WERI-Rb-1 (cell line): Measurements from ENCODE around the gene KRTAP5-4.
"Not testable (repeated sequence)": the region's sequence is repeated elsewhere in the genome, so short reads cannot be mapped to it uniquely, and the experiment has no call there.

Source experiments
- DNase-seq: peaks from one replicate; pipeline ENCODE4 v3.0.0-alpha.2; 2020
- H3K27ac ChIP-seq: fragments of 250-450 bp; sonication (Bioruptor Pico); 2 replicates; pipeline ENCODE4 v1.5.1; 2020; ENCODE audit warnings: mild to moderate bottlenecking, moderate library complexity
- H3K27me3 ChIP-seq: fragments of 250-450 bp; sonication (Bioruptor Pico); 2 replicates; pipeline ENCODE4 v1.5.1; 2021; ENCODE audit warnings: mild to moderate bottlenecking, low read depth, moderate library complexity; ENCODE audit not compliant: insufficient read depth, severe bottlenecking
- H3K36me3 ChIP-seq: fragments of 250-450 bp; sonication (Bioruptor Pico); 2 replicates; pipeline ENCODE4 v1.5.1; 2020; ENCODE audit warnings: mild to moderate bottlenecking, moderate library complexity
- H3K4me3 ChIP-seq: 2 replicates; pipeline ENCODE4 v1.5.1; 2011; ENCODE audit warnings: low read depth, mild to moderate bottlenecking, control low read depth, low read length
- H3K9me3 ChIP-seq: fragments of 250-450 bp; sonication (Bioruptor Pico); 2 replicates; pipeline ENCODE4 v1.5.1; 2021; ENCODE audit warnings: mild to moderate bottlenecking, moderate library complexity; ENCODE audit not compliant: severe bottlenecking
- CTCF ChIP-seq: IDR thresholded peaks from 2 replicates; pipeline ENCODE4 v1.5.1; 2011; ENCODE audit warnings: low read depth, mild to moderate bottlenecking, control low read depth, inconsistent platforms, low read length

KRTAP5-4 gene

GRCh38 chr11:1625541-1625940 is 3.6 kb upstream of the KRTAP5-4 start:
- DNase-seq = no peak
- no peak overlapping the region for H3K4me3 ChIP-seq
- H3K9me3 ChIP-seq = no peaks in the 10 kb centered on the region
- H3K27ac ChIP-seq = no peak overlapping the region
- H3K36me3 ChIP-seq = no peaks in the 10 kb centered on the region
- TF ChIP-seq CTCF = no peak
- peaks cover 79% of the 10 kb centered on the region for H3K27me3 ChIP-seq

GRCh38 chr11:1624621-1625020 is 2.7 kb upstream of the KRTAP5-4 start:
- Histone ChIP-seq H3K27me3 (peaks cover 77% of the 10 kb centered on the region), H3K27ac (no peak overlapping the region), H3K4me3 (no peak overlapping the region), H3K9me3 (no peaks in the 10 kb centered on the region), H3K36me3 (no peaks in the 10 kb centered on the region)
- no peak for TF ChIP-seq CTCF
- DNase-seq = no peak

GRCh38 chr11:1623716-1624115 is 1.8 kb upstream of the KRTAP5-4 start:
- Histone ChIP-seq H3K9me3 (no peaks in the 10 kb centered on the region), H3K27ac (no peak overlapping the region), H3K36me3 (no peaks in the 10 kb centered on the region), H3K27me3 (peaks cover 74% of the 10 kb centered on the region), H3K4me3 (no peak overlapping the region)
- no peak for TF ChIP-seq CTCF
- no peak for DNase-seq

DNA sequence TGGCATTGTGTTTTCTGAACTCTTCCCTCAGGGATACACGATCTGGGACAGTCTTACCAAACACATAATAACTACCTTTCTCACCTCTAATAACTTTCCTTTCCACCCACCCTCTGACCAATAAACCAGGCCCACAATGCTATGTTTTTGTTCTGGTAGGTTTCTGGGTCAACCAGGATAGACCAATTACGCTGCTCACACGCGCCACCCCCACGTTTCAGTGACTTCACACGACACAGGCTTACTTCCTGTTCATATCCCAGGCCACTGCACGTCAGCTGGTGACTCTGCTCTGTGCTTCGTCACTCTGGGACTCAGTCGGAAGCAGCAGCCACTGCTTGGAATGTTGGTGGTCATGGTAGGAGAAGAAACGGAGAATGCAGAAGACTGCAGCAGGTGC is 2.5 kb downstream of the KRTAP5-4 start:
- Histone ChIP-seq H3K9me3 (peaks cover 7% of the 10 kb centered on the region), H3K4me3 (no peak overlapping the region)
- no peak for DNase-seq

DNA sequence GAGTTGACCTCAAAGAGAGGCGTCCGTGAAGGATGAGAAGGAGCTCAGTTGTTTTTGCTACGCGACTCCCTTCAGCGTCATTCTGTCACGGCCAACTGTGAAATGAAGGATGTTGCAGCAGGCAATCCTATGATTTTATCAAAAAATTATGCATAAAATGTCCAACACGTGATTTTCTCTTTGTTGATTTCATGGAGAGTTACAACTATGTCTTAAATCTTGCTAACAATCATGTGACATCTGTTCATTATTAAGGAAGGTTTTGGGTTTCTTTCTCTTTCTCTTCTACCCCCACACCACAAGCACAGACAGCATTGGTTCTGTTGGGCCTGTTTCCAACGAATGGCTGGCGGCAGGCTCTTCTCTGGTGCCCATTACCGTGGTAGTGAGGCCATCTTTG is 3.7 kb downstream of the KRTAP5-4 start:
- no peak overlapping the region for H3K27ac ChIP-seq
- TF ChIP-seq CTCF = no peak
- H3K4me3 ChIP-seq = no peak overlapping the region
- peaks cover 74% of the 10 kb centered on the region for H3K27me3 ChIP-seq
- no peaks in the 10 kb centered on the region for H3K36me3 ChIP-seq
- no peak for DNase-seq
- peaks cover 7% of the 10 kb centered on the region for H3K9me3 ChIP-seq

More for the DNA sequence above, 2.5 kb downstream of the KRTAP5-4 start:
- Histone ChIP-seq H3K27ac (no peak overlapping the region), H3K36me3 (no peaks in the 10 kb centered on the region), H3K27me3 (peaks cover 73% of the 10 kb centered on the region)
- TF ChIP-seq CTCF = no peak

- no peaks in the 10 kb centered on the region for H3K36me3 ChIP-seq
- H3K9me3 ChIP-seq = no peaks in the 10 kb centered on the region
- no peak for DNase-seq
- no peak within 1 kb of the TSS for H3K27ac ChIP-seq
- no peak for TF ChIP-seq CTCF
- no peak within 1 kb of the TSS for H3K4me3 ChIP-seq
- H3K27me3 ChIP-seq = peaks cover 55% of the 10 kb centered on the region
Measured at GRCh38 chr11:1608363-1608762, 13.6 kb downstream of the KRTAP5-4 start, which contains the start of gene KRTAP5-3. KRTAP5-3 (minus strand) TSS chr11:1608463; CDS start chr11:1608385, 78 bp downstream.

DNA sequence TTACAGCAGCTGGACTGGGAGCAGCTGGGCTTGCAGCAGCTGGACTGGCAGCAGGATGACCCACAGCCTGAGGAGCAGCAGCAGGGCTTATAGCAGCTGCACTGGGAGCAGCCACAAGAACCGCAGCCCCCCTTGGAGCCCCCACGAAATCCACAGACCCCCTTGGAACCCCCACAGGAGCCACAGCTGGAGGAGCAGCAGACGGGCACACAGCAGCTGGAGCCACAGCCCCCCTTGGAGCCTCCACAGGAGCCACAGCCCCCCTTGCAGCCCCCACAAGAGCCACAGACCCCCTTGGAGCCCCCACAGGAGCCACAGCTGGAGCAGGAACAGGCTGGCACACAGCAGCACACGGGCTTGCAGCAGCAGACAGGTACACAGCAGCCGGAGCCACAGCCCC is 14.0 kb downstream of the KRTAP5-4 start:
- not testable (repeated sequence) for H3K27ac ChIP-seq, H3K9me3 ChIP-seq, H3K36me3 ChIP-seq, H3K4me3 ChIP-seq, DNase-seq
- peaks cover 51% of the 10 kb centered on the region for H3K27me3 ChIP-seq

DNA sequence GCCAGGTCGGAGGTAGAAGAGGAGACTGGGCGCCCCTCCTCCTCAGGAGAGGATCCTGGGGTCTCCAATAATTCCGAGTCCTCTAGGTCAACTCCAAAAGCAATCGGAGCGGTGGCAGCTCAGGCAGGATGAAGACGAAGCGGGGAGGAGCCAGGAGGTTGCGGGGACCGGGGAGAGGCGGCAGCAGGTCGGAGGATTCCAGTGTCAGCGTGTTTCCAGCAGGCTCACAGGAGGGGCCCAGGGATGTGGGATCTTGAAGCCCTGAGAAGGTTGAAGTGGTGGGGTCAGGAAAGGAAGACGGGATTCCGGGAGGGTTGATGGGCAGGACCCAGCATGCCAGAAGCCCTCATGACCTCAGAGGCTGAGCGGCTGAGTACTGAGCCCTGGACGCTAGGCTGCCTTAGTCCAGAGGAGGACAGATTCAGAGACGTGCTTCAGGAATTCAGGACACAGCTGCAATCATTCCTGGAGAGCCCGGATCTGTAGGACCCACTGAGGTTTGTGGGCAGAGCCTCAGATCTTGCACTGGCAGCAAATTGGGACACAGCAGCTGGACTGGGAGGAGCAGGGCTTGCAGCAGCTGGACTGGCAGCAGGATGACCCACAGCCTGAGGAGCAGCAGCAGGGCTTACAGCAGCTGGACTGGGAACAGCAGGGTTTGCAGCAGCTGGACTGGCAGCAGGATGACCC is 14.6 kb downstream of the KRTAP5-4 start:
- peaks cover 53% of the 10 kb centered on the region for H3K27me3 ChIP-seq
- DNase-seq, H3K9me3 ChIP-seq, H3K4me3 ChIP-seq, H3K27ac ChIP-seq, H3K36me3 ChIP-seq: not testable (repeated sequence)
